Upper lobe of left lung (tissue), 4 donors: Measurements from ENCODE around the gene BTG2.

Experiments
- CTCF ChIP-seq, 6 experiments: fragments of 450-650 bp in 4 of 6; fragments of 200-600 bp in 2 of 6; sonication (generic) in 2 of 6; IDR thresholded peaks; one replicate each; pipeline ENCODE4 v1.5.1; 2016 to 2019; ENCODE audit warnings: antibody characterized with exemption in 6 of 6
- EP300 ChIP-seq, 4 donors: sonication (generic); formaldehyde crosslinking; IDR thresholded peaks; one replicate each; pipeline ENCODE4 v1.5.1; 2017; ENCODE audit warnings: antibody characterized with exemption in 4 of 4, control low read depth in 2 of 4
- POLR2A ChIP-seq, 4 donors: fragments of 450-650 bp; IDR thresholded peaks; one replicate each; pipeline ENCODE4 v1.5.1; 2016 to 2017; ENCODE audit warnings: antibody characterized with exemption in 4 of 4, mild to moderate bottlenecking in 2 of 4
- POLR2AphosphoS5 ChIP-seq, 2 donors: sonication (generic); formaldehyde crosslinking; IDR thresholded peaks; one replicate each; pipeline ENCODE4 v1.5.1; 2017; ENCODE audit warnings: antibody characterized with exemption in 2 of 2

- TF ChIP-seq POLR2AphosphoS5 (IDR thresholded peaks at IDR 0.05) (no peak), CTCF (IDR thresholded peaks at IDR 0.05) (no peak), EP300 (IDR thresholded peaks at IDR 0.05) (no peak), POLR2A (IDR thresholded peaks at IDR 0.05) (no peak)
These were observed 430 bp downstream of the BTG2 start for GRCh38 chr1:203305809-203306088.
